Inferior parietal cortex (tissue), 1 donor: ENCODE measurements around the gene OSGEP.

ENCODE experiments used
- DNase-seq: peaks from one replicate; pipeline ENCODE4 v3.0.0-alpha.2; 2016; ENCODE audit errors: extremely low spot score

Gene OSGEP

DNA sequence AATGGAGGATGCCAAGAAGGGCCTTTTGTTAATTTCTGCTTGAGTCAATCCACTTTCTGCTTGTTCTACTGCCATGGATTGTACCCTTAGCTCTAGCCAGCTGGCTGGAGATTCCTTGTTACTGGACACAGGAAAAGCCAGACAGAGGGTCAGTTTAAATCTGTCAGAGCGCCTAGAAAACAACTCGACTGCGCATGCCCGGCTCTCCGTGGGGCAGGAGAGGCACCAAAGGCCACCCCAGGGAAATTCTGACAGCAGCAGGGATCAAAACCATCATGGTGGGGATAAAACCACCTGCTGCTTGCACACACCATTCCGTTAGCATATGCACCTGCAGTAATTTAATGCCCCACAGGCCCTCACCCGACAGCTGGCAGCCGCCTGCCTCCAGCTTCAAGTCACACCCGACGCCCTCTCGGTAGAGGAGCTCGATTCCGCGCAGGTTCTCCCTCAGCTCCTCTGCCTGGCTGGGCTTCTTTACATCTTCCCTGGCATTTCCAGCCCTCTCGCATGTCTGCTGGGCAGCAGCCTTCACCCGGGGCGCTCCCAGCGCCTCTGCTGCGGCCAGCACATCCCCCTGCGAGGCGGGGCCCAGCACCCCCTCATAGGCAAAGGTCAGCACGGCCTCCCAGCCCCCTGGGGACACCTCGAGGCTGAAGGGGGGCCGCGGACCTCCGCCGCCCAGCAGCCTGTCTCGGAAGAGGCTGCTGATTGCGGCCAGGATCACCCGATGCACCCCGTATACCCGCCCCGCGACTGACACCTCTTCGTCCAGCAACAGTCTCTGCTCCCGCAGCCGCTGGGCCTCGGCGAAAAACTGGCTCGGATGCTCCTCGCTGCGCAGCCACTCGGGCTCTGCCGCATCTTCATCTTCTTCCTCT, 19.7 kb downstream of the OSGEP start:
- peak; percentile 76 for DNase-seq

DNA sequence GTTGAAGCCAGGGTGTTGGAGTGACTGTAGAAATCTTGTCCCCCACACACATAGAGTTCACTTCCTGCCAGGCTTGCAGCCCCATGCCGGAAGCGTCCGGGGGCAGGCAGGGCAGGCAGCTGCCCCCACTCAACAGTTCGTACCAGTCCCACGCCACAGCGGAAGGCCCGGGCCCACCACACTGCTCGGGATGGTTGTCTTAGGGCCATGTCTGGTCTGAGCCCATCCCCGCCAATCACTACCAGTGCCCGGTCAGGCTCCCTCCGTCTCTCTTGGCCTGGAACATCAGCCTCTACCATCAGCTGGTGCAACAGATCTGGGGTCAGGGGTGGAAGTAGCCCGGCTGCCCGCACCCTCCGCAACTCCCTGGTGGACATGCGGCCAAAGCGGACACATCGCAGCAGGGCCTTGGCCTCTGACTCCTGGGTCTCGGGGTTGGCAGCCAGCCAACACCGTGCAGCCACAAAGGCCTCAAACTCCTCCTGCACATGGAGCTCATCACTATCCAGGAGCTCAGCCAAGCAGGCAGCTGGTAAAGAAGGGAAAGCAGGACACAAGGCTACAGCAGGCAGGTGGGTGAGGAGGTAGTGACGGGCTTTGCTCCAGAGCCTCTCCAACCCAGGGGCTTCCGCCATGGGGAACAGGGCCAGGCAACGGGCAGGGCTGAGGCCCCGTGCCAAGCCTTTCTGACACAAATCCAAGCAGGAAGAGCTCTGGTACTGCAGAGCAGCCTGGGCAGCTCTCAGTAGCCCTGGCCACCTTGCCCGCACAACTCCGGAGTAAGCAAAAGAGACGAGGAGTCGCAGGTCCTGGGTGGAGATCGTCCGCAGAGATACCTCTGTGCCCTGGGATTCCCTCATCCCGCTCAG, 24.6 kb downstream of the OSGEP start:
- DNase-seq: no peak

DNA sequence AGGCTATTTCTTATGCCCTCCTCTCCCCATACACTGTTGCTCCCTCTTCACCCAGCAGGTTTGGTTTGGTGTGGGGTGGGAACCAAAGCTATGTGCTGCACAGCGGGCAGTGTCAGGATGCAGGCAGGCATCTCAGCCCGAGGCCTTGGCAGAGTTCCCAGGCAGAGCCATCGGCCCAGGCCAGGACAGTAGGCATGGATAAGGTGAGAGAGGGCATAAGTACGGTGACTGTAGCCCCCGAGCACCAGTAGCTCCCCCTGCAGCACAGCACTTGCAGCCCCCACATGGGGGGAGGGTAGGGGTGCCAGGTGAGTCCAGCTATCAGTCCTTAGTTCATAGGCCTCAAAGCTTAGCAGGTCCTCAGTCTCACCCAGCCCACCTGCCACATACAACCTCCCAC, 25.8 kb downstream of the OSGEP start:
- no peak for DNase-seq

DNA sequence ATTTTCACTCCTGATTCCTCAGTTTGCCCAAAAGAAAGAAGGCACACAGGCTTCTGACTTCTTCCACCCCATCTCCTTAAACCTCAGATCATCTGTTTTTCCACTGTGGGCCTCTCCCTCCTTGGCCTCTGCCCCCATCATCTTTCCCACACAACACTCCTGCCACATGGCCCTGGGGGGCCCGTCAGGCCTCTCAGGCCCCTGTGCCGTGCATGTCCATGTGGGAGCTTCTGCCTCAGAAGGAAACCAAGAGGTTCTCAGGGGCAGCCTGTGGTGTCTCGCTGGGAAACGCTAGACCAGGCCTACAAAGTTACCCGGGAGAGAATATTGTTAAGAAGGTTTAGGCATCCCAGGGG, 26.6 kb downstream of the OSGEP start:
- DNase-seq: no peak

DNA sequence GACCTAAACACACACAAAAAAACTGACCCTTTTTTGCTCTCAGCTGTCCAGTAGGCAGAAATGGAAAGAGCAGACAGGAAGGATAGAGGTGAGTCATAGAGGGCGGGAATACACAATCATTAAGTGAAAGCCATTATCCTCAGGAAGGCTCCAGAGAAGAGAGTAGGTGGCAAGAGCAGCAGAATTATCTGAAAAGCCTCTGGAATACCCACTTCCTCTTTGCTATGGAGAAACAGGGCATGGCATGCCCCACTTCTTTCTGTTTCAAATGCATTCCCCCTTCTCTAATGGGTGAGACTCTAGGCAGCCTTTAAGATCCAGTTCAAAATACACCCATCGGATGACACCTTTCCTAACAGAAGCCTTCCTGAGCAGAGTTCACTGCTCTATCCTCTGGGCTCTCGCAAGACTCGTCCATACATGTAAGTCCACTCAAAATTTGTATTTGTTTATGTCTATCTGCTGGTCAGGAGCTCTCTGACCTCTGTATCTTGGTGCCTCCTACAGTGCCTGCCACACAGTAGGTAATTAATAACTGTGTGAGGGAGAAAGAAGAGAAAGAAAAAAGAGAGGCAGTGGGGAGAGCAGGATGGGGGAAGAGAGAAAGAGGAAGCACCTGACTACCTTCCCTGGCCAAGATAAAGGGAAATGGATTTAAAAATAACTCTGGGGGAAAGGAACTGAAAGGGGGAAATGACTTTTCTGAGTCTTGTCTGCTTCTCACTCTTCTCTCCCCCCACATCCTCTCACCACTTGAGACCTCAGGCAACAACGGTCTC, 27.2 kb downstream of the OSGEP start:
- DNase-seq: no peak

DNA sequence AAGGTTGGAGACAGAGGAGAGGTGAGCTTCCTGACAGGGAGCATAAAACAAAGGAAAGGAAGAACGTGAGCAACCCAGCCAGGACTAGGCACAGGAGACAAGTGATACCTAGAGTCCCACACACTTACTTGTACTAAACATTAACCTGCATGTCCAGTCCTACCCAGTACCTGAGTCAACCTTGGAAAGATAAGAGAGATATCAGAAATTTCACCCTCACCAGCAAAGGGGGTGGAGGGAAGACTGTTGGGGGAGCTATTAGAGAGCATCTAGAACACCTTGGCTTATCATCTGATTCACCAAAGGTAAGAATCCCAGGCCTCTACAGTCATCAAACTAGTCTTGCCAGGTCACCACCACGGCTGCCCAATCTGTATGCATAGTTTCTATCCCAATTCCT, 29.8 kb downstream of the OSGEP start:
- DNase-seq: no peak

DNA sequence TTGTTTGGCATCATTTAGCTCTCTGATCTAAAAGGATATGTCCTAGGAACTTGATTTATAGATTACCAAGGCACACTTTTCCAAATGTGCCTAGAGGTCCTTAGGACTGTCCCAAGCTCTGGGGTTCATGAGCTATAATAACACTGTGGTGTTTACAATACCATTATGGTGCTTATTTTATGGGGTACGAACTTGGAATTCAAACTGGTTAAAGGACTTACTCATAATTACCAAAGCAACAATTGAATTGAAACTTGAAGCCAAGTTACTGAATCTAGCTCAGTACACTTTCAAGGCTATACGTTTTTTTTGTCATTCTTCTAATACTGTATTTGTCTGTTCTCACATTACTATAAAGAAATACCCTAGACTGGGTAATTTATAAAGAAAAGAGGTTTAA, 31.7 kb downstream of the OSGEP start:
- no peak for DNase-seq

DNA sequence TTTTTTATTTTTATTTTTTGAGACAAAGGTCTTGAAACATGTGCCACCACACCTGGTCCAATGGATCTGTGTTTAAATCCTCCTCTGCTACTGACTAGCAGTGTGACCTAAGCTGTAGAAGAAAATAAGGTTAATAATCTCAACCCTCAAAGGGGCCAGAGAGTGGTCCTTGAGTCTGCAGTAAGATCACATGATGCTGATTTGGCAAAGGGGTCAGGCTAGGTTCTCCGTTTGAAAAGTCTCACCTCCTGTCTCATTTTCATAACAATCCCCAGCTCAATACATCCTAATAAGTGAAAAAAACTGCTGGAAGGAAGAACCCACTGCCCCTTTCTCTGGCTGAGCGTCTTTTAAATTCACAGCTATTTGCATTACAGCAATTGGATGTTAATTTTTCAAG, 33.3 kb downstream of the OSGEP start:
- no peak for DNase-seq

DNA sequence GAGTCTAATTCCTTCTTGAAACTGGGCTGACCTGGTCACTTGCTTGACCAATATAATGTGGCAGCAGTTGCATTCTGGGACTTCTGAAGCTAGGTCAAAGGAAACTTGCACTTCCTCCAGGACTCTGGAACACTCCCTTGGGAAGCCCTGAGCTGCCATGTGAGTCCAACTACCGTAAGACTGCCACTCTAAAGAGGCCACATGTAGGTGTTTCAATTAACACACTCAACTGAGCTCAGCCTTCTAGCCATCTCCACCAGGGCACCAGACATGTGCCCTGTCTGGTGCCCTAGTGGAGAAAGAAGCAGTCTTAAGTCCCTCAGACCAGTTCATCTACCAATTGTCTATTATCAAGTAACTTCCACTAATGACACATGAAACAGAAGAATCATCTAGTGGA, 35.2 kb downstream of the OSGEP start:
- no peak for DNase-seq

DNA sequence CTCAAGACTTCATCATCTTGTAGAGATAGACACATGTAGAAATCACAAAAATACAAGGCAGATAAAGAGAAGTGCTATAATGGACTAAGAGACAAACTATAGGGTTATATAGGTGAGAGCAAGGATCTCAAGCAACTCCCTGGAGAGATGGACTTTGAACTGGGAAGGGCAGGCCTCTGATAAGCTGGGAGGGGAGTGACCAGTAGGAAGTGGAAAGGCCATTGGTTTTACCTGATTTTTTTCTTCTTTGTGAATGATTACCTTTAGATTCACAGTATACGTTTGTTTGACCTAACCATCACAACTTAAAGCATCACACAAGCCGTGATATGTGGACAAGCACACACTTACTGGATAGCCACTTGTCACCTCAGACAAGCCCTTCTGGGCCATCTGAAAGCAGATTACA, 36.1 kb downstream of the OSGEP start:
- DNase-seq: no peak

DNA sequence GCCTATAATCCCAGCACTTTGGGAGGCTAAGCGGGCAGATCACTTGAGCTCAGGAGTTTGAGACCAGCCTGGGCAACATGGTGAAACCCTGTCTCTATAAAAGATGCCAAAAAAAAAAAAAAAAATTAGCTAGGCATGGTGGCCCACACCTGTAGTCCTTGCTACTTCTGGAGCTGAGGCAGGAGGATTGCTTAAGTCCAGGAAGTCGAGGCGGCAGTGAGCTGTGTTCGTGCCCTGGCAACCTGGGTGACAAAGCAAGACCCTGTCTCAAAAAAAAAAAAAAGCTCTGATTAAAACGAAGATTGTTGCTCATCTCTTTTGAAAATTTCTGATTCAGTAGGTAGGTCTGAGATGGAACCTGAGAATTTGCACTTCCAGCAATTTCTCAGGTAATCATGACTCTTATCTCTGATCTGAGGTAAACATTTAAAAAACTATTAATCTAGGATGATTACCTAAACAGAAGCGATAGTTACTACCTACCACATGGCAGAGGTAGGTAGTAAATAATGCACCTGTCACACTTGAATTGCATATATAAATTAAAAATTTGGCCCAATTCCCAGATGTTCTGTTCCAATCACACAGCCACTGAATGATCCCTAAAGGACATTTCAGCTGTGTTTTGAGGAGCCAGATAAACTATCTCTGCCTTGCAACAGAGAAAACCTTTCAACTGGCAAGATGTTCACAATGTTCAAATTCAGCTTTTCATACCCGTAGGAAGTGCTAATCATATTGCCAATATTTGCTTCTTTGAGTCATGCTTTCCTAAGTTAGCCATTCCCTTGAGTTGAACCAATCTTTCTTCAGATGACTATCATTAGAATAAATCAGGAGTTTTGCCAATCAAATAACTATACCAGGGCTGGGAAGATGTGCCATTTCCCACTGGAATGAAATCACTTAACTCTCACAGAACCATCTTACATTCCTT, 37.1 kb downstream of the OSGEP start:
- no peak for DNase-seq

DNA sequence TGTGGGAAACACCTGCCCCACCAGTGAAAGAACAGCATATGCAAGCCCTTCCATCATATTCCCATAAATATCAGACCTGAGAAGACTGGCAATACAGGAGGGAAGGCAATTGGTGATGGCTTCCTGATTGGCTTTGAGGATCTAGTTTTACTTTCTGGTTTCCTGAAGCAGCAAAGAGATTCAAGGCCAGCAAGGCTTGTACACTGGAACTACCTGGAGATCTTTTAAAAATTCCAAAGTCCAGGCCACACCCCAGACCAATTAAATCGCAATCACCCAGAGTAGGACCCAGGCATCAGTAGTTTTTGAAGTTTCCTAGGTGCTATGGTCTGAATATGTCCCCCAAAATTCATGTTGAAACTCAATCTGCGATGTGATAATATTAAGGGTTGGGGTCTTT, 38.4 kb downstream of the OSGEP start:
- DNase-seq: no peak

DNA sequence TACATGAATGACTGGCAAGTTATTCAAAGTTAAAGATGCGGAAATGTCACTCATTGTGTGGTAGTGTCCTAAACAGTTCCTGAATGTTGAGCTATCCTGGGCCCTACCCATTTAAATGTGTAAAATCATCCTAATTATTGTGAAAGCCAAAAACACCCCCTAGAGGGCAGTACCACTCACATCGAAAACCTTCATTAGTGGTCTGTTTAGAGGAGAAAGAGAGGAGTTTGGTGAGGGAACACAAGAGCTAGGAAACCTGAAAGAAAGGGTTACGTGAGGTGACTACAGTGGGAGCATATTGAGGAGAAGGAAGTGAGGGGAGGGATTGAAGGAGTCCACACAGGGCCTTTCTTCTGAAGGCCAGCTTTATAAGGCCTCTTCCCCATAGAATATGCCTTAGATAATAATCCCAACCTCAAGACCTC, 38.8 kb downstream of the OSGEP start:
- peak; percentile 77 for DNase-seq

DNA sequence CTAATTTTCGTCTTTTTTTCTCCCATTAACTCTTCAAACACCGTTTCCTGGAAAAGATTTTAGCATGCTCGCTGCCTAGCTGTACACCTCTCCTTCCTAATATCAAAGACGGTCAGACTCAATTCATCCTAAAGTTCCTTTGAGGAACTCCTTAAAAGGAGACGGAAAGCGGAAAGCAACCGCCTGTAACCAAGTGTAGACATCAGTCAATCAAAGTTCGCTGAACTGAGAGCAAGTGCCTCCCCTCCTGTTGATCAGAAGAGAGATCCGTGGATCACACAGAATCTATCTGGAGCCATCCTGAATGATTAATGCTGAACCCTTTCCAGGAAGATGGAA, 40.9 kb downstream of the OSGEP start:
- DNase-seq: peak; percentile 34

DNA sequence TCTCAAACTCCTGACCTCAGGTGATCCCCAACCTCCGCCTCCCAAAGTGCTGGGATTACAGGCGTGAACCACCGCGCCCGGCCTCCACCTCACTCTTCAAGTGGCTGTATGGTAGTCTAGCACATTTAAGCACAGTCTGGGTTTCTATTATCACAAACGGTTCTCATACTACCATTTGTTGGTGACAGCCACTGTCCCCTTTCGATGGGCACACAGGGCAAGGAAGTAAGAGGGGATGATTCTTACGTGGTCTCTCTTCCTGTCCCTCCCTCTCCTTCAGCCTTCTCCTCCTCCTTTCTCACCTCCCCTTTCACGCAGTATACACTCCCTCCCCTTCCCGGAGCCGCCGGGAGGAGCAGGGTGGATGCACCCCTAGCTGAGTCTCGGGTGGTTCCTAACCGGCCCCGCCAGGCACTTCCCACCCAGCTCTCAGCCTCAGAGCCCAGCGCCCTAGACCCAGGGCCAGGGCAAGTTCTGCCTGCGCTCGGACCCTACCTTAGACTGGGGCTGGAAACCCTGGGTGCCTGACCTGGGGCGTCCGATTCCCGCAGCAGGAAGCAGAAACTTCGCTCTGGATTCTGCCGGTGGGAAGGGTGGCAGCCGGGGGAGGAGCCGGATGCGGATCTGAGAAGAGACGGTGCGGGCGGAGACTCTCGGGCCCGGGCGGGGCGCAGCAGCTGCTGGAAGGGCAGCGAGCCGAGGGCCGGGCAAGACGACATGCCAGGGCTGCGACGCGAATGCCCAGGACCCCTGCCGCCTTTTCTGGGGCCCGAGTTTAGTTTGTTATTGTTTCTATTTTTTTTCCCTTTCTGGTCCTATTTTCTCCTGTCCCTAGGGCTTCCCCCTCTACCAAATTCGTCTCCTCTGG, 41.5 kb downstream of the OSGEP start, which contains the start of gene TEP1:
TEP1 (minus strand) TSS at position 626 of the 868 bp plus-strand sequence. CDS start 5,062 bp downstream, outside the sequence.
- peak; percentile 60 for DNase-seq

DNA sequence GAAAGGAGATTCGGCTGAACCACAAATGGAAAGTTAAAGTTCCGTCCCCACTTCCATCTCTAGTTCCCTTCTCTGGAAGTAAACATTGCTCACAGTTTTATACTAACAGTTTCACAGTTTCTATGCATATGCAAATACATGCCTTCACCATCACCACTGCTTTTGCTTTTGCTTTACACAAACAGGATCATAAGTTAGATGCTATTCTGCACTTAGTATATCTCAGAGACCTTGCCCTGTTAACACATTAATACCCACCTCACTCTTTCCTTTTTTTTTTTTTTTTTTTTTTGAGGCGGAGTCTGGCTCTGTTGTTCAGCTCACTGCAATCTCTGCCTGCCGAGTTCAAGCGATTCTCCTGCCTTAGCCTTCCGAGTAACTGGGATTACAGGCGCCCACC, 42.2 kb downstream of the OSGEP start:
- DNase-seq: peak; percentile 17

DNA sequence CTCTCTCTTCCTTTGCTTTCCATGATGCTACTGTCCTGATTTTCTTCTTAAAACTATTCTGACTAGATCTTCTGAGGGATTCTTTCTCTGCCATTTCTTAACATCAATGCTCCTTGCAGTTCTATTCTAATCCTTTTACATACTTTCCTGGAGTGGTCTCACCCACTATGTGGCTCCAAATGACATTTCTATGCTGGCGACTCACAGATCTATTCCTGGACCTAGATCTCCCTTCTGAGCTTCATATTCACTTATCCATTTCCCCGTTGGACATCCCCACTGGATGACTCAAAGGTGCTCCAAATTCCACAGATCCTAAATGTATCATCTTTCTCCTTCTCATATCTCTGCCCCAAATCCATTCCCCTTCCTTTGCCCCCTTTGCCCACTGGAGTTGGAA, 45.4 kb downstream of the OSGEP start:
- no peak for DNase-seq

DNA sequence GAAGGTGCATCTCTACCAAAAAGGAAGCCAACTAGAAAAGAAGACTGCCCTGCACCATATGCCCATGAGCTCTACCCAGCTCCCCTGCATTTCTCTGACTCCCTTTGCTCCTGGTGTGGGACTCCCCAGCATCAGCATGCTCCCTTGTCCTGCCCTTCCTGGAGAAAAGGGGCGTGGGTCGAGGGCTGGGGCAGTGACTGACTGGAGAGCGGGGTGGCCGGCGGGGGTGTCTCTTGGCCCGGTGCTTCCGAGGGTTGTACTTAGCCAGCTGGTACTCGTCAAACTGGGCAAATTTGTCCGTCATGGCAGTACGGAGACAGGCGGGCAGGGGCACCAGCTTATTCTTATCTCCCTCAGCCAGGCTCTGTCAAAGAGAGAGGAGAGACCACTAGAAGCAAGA, 51.1 kb downstream of the OSGEP start:
- no peak for DNase-seq

DNA sequence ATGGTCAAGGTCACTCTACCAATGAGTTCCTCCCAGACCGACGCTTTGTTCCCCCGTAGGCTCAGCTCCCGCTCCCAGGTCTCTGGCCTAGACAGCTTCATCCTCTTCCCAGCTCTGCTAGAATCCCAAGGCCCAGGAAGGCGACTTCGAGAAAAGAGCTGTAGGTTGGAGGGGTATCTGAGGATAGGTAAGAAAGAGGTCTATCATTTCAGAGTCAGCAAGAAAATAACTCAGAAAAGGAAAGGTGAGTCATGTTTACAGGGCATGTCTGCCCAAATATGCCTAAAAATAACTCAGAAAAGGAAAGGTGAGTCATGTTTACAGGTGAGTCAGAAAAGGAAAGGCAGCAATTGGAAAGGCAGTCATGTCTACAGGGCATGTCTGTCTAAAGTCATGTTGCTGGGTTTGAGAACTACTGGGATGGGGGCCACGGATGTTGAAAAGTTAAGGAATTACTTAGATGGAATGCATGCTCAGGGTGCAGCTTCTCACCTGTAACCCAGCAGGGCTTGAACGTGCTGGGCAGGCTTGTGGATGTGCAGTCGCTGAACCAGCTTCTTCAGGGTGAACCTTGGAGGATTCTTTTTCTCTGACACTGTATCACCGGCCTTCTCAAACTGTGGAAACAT, 53.5 kb downstream of the OSGEP start:
- no peak for DNase-seq

DNA sequence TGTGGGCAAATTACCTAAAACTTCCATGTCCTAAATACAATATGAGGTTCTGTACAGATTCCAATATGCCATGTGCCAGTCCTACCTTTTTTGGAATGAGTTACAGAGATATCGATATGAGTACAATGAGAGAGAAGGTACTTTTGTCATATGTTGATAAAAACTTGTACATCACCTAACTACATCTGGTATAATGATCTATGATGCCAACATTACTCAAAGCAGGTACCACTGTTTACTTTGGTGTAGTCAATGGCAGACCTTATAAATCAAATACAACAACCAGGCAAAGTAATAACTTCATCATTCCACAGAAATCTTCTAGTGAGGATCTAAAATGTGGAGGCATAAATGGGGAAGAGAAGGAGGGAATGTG, 54.0 kb downstream of the OSGEP start:
- DNase-seq: no peak
